Ovary (tissue), 3 donors: ENCODE results near the gene FAM120B.

ENCODE experiments used
- CTCF ChIP-seq, 3 donors: fragments of 450-650 bp in 2 of 3; fragments of 200-600 bp in 1 of 3; IDR thresholded peaks; one replicate each; pipeline versions ENCODE4 v1.5.1 to v1.8.0; 2016 to 2022; ENCODE audit warnings: antibody characterized with exemption in 3 of 3, mild to moderate bottlenecking in 1 of 3
- POLR2A ChIP-seq: fragments of 450-650 bp; IDR thresholded peaks from one replicate; pipeline ENCODE4 v1.6.1; 2017; ENCODE audit warnings: antibody characterized with exemption, mild to moderate bottlenecking, moderate library complexity
- donor health status: DM: no; HTN: no; CAD: no.

- TF ChIP-seq CTCF (IDR thresholded peaks at IDR 0.05) (no peak), POLR2A (no peak)
Observed at GRCh38 chr6:170446841-170447560, 140.4 kb downstream of the FAM120B start.
